HEK293 (cell line): ENCODE measurements around the gene LELP1.

Source experiments
- BCL11A ChIP-seq: fragments of 450-650 bp; formaldehyde crosslinking; IDR thresholded peaks from 2 replicates; pipeline ENCODE4 v1.5.1; 2016; ENCODE audit warnings: low read depth, missing biosample characterization, missing genetic modification characterization
- CTCF ChIP-seq: fragments of 450-650 bp; formaldehyde crosslinking; IDR thresholded peaks from 2 replicates; pipeline ENCODE4 v1.5.1; 2016; ENCODE audit warnings: missing biosample characterization, missing genetic modification characterization
- GLIS1 ChIP-seq: fragments of 450-650 bp; formaldehyde crosslinking; IDR thresholded peaks from 2 replicates; pipeline ENCODE4 v1.5.1; 2016; ENCODE audit warnings: missing biosample characterization, missing genetic modification characterization
- GLIS2 ChIP-seq: fragments of 450-650 bp; formaldehyde crosslinking; IDR thresholded peaks from 2 replicates; pipeline ENCODE4 v1.5.1; 2016; ENCODE audit warnings: missing biosample characterization, missing genetic modification characterization
- MEIS1 ChIP-seq: sonication (generic); formaldehyde crosslinking; IDR thresholded peaks from 2 replicates; pipeline ENCODE4 v1.8.1; 2022; ENCODE audit warnings: missing genetic modification reagents, mild to moderate bottlenecking, borderline replicate concordance
- PATZ1 ChIP-seq: fragments of 450-650 bp; formaldehyde crosslinking; IDR thresholded peaks from 2 replicates; pipeline ENCODE4 v1.5.1; 2016; ENCODE audit warnings: missing biosample characterization, missing genetic modification characterization
- SCRT2 ChIP-seq: fragments of 450-650 bp; formaldehyde crosslinking; IDR thresholded peaks from 2 replicates; pipeline ENCODE4 v1.5.1; 2016; ENCODE audit warnings: missing biosample characterization, missing genetic modification characterization
- ZFHX2 ChIP-seq: fragments of 450-650 bp; formaldehyde crosslinking; conservative IDR thresholded peaks from 2 replicates; pipeline ENCODE4 v1.5.1; 2016; ENCODE audit warnings: missing biosample characterization, missing genetic modification characterization
- ZNF184 ChIP-seq: fragments of 450-650 bp; IDR thresholded peaks from 2 replicates; pipeline ENCODE4 v1.5.1; 2018; ENCODE audit warnings: missing biosample characterization, mild to moderate bottlenecking, missing genetic modification characterization
- ZNF654 ChIP-seq: fragments of 450-650 bp; formaldehyde crosslinking; IDR thresholded peaks from 2 replicates; pipeline ENCODE4 v1.5.1; 2016; ENCODE audit warnings: low read depth, missing biosample characterization, missing genetic modification characterization
- ZNF830 ChIP-seq: fragments of 450-650 bp; IDR thresholded peaks from 2 replicates; pipeline ENCODE4 v1.5.0; 2018; ENCODE audit warnings: missing biosample characterization, missing genetic modification characterization, low read depth, mild to moderate bottlenecking, moderate library complexity
- ZXDB ChIP-seq: fragments of 450-650 bp; formaldehyde crosslinking; IDR thresholded peaks from 2 replicates; pipeline ENCODE4 v1.5.1; 2016; ENCODE audit warnings: missing biosample characterization, missing genetic modification characterization

- TF ChIP-seq CTCF (tag by site-specific recombination) (no peak), PATZ1 (tag by site-specific recombination) (no peak), BCL11A (tag by site-specific recombination) (no peak), GLIS2 (tag by site-specific recombination) (no peak), MEIS1 (CRISPR knock-in tag) (no peak), GLIS1 (no peak), ZFHX2 (tag by site-specific recombination) (no peak), ZXDB (no peak), SCRT2 (tag by site-specific recombination) (no peak), ZNF830 (tag by site-specific recombination) (no peak), ZNF654 (tag by site-specific recombination) (no peak), ZNF184 (tag by site-specific recombination) (no peak)
These were observed 50.5 kb downstream of the LELP1 start for GRCh38 chr1:153253693-153254092.
